ENCODE data around the gene VAC14.

DNA sequence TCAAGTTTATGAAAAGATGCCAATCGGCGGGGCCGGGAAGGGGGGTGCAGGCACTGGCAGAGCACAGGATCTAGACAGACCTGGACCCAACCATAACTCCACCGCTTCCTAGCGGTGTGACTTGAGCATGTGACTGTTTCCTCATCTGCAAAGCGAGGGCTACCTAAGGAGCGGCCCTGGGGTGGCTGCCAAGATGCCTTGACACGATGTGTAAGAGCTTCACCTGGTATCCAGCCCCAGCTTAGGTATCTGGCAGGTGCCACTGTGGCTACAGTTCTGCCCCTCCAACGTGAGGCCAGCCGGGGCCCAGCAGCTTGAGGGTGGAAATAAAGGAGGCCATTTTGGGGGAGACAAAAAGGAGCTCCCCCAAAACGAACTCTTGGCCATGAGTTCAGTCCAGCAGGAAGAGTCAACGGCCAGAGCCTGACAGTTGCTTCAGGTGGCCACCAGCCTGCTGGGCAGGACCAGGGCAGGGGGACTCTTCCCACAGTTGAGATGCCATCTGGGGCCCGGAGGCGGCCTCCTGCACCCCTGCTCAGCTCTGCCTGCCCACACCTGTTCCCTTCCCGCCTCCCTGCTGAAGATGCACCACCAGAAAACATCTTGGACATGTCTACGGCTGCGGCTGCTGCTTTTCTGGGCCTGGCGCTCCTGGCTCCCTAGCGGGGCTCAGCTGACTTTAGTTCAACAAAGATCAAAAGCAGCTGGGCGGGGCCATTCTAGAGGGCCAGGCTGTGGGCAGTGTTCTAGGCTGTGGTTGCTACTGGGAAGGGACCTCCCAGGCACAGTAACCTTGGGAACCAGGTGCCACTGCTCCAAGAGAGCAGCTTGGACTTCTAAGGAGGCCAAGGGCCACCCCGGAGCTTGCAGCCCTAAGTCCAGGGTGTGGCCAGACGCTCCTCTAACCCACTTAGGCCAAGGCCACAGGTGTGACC lies 111.7 kb downstream of the VAC14 start:
- TF ChIP-seq POLR2A (IDR thresholded peaks at IDR 0.05; ENCODE audit: low read depth, low read length) (no peak), POLR2AphosphoS5 (IDR thresholded peaks at IDR 0.05; ENCODE audit: low read depth, low read length) (no peak)

Measured in GM12891 (cell line).